ENCODE data around the gene JUN. TPM values are rescaled to one million over a fixed set of nuclear protein-coding genes. Genes with fewer than 3 reads are reported as not detected.

Gene JUN
- polyA plus RNA-seq, 3 donors from 2014 or later = 18.7 to 58.4 (median 18.9) TPM

DNA sequence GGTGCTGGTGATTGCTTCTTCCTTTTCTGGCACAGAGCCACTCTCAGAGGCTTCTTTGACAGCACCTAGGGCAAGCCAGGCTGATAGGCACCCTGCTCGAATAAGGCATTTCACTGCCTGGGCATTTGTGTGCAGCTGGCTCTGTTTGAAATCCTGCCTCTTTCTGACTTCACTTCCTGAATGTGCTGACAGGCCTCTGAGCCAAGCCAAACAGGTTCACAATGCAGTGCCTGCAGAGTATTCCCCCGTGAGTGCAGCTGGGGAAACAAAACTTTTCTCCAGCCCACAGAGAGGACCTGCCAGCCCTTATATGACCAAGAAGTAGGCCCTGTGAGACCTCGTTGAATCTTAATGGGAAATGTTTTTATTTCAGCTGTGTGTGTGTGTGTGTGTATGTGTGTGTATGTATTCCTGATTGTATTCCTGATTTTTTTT lies 10.4 kb downstream of the JUN start:
- no peaks in the 10 kb centered on the region for H3K9me3 Mint-ChIP-seq
- no peaks in the 10 kb centered on the region for H3K36me3 Mint-ChIP-seq
- no peak overlapping the region for H3K4me3 Mint-ChIP-seq
- H3K4me1 Mint-ChIP-seq = peaks cover 10 to 12% of the 10 kb centered on the region in 2 donors
- no peak for DNase-seq
- peaks cover 0 to 3% (median 2%) of the 10 kb centered on the region in 3 donors for H3K27me3 Mint-ChIP-seq (ENCODE audit: low read depth in 3 of 3)
- no peak overlapping the region for H3K27ac Mint-ChIP-seq

DNA sequence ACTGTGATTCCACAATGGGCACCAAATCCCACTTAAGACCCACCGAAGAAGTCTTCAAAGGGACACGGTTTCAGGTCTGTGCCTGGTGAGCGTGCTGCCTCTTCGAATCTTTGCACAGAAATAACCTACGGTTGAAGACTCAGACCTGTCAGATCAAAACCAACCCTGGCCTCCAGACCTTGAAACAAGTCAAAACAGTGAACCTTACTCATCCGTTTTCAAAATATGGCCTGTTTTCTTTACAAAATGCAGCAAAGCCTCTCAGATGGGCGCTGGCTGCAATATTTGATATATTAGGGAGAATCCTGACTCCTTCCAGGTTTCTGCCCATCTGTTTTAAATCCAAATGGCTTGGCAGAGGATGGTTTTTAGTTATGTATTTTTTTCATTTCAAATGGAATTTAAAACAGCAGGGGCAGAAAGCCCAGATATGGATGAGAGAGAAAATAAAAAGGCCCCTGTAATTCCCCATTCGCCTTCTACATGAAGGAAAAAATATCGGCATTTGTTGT lies 14.0 kb downstream of the JUN start:
- Mint-ChIP-seq H3K4me3 (no peak overlapping the region), H3K4me1 (peaks cover 10 to 12% of the 10 kb centered on the region in 2 donors), H3K27ac (no peak overlapping the region), H3K27me3 (ENCODE audit: low read depth in 3 of 3) (peaks cover 0 to 2% (median 2%) of the 10 kb centered on the region in 3 donors), H3K9me3 (no peaks in the 10 kb centered on the region), H3K36me3 (no peaks in the 10 kb centered on the region)
- DNase-seq = no peak

DNA sequence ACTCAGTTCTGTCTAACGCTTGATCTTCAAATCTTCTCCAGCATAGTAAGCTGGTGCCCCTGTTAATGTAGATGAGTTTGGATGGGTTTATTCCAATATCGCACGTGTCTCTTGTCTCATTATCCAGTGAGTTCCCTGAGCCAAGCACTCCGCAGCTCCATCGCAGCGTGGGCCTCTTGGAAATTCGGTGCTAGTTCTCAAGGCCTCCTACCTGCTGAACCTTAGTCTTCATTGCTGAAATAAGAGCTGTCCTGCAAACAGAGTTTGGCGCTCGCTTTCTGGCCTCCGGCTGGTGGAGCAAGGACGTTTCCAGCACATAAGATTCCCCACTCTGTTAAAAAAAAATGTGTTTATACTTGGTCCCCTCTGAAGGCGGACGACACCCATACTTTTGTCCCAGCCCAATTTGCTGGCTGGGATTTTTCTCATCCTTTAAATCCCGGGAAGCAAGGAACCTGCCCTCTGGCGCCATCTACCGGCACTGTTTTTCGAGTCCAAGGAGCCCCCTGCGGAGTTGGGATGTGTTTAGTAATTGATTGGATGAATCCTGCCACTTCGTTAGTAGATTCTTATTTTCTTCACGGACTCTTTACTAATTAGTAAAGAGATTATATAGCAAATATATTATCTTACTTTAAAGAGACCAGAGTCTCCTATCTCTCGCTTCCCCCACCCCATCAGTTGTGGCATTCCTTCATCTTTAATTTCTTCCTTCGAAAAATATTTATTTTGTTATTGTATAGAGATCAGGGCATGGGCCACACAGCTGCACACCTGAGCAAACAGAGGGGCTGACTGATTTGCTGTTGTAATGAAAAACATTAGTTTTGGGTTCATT lies 14.7 kb downstream of the JUN start:
- peak; percentile 41 to 46 (median 42) for DNase-seq
- peaks cover 0 to 4% (median 0%) of the 10 kb centered on the region in 3 donors for H3K36me3 Mint-ChIP-seq
- H3K4me3 Mint-ChIP-seq = no peak overlapping the region
- H3K9me3 Mint-ChIP-seq = no peaks in the 10 kb centered on the region
- H3K27ac Mint-ChIP-seq = peak overlapping the region in 1 of 6 donors; percentile 35
- peaks cover 10 to 12% of the 10 kb centered on the region in 2 donors for H3K4me1 Mint-ChIP-seq
- H3K27me3 Mint-ChIP-seq (ENCODE audit: low read depth in 3 of 3) = peaks cover 0 to 2% (median 0%) of the 10 kb centered on the region in 3 donors

DNA sequence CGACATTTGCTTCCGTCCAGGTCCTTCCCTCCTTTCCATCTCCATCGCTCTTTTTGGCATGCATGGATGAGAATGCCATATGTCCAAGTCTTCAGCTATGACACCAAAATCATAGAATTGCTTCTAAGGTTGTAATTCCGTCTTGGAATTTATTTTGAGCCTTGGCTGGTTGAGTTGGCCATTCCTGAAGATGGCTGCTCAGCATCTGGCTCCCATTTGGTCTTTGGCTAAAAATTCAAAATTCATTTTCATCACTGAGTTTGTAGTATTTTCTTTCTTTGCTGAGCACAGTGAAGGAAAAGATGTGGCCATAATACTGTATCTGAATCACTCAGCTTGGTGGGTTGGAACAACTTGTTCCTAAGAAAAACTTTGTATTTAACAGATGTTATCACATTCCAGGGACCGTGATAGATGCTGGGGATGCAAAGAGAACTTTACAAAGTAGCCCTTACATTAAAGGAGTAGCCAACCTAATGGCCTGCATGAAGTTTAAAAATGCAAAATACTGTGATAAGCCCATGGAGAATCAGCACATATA lies 15.6 kb downstream of the JUN start:
- H3K9me3 Mint-ChIP-seq = no peaks in the 10 kb centered on the region
- peaks cover 0 to 4% (median 2%) of the 10 kb centered on the region in 3 donors for H3K27me3 Mint-ChIP-seq (ENCODE audit: low read depth in 3 of 3)
- H3K27ac Mint-ChIP-seq = no peak overlapping the region
- H3K36me3 Mint-ChIP-seq = peaks cover 0 to 4% (median 0%) of the 10 kb centered on the region in 3 donors
- no peak overlapping the region for H3K4me3 Mint-ChIP-seq
- H3K4me1 Mint-ChIP-seq = peaks cover 9 to 15% of the 10 kb centered on the region in 2 donors
- DNase-seq = no peak

DNA sequence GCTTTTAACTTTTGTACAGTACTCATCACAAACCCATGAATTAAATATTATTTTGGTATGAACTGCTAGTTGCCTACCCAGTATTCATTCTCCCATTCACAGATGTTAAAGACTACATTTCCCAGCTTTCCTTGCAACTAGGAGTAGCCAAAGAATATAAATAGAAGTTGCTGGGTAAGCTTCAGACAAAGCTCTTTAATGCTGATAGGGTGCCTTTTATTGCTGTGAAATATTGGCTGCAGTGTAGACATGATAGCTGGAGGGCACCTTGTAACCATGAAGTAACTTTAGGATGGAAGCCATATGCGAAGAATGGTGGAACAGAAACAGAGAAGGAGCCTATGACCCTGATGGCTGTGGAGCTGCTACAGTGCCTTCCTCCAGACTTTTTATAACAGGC lies 16.7 kb downstream of the JUN start:
- H3K4me3 Mint-ChIP-seq = no peak overlapping the region
- H3K27ac Mint-ChIP-seq = no peak overlapping the region
- DNase-seq = no peak
- H3K36me3 Mint-ChIP-seq = peaks cover 0 to 6% (median 4%) of the 10 kb centered on the region in 3 donors
- peaks cover 11 to 17% of the 10 kb centered on the region in 2 donors for H3K4me1 Mint-ChIP-seq
- peaks cover 0 to 7% (median 2%) of the 10 kb centered on the region in 3 donors for H3K27me3 Mint-ChIP-seq (ENCODE audit: low read depth in 3 of 3)
- peaks cover 0 to 2% (median 0%) of the 10 kb centered on the region in 6 donors for H3K9me3 Mint-ChIP-seq

DNA sequence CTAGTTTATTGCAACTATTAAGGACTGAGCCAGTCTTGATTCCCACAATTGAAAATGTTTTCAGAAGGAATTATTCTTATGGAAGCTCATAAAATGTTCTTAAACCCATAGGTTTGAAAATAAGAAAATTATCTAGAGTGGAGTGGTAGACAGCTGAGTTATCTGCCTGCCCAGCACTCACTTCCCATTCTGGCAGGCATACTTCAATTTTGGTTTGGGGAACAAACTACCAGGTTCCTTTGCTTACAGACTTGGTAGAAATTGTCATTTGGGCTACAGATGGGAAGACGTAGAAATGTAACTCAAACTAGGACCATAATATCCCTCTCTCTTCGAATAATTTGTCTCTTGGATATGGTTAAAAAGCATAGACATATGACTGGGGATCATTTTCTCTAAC lies 18.4 kb downstream of the JUN start:
- Mint-ChIP-seq H3K4me1 (peaks cover 14 to 23% of the 10 kb centered on the region in 2 donors), H3K9me3 (peaks cover 0 to 3% (median 0%) of the 10 kb centered on the region in 6 donors), H3K27ac (no peak overlapping the region), H3K4me3 (no peak overlapping the region), H3K36me3 (peaks cover 0 to 6% (median 4%) of the 10 kb centered on the region in 3 donors), H3K27me3 (ENCODE audit: low read depth in 3 of 3) (peaks cover 0 to 12% (median 2%) of the 10 kb centered on the region in 3 donors)
- no peak for DNase-seq

DNA sequence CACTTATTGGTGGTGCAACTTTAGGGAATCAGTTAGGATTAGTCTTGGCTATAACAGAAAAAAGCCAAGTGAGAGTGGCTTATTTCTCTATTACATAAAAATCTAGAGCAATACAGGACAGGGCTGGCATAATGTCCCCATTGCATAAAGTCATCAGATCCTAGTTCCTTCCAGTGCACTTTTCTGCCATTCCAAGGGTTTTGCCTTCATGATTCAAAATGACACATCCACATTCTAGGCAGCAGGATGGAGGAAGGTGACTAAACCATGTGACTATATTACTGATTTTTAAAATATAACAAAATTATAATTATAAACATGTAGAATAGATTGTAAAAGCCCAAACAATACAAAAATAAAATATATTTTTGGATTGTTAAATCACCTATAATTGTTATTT lies 18.8 kb downstream of the JUN start:
- Mint-ChIP-seq H3K36me3 (peaks cover 0 to 6% (median 4%) of the 10 kb centered on the region in 3 donors), H3K9me3 (peaks cover 0 to 3% (median 0%) of the 10 kb centered on the region in 6 donors), H3K4me3 (no peak overlapping the region), H3K4me1 (peaks cover 14 to 25% of the 10 kb centered on the region in 2 donors), H3K27ac (no peak overlapping the region), H3K27me3 (ENCODE audit: low read depth in 3 of 3) (peaks cover 0 to 12% (median 2%) of the 10 kb centered on the region in 3 donors)
- DNase-seq = no peak

DNA sequence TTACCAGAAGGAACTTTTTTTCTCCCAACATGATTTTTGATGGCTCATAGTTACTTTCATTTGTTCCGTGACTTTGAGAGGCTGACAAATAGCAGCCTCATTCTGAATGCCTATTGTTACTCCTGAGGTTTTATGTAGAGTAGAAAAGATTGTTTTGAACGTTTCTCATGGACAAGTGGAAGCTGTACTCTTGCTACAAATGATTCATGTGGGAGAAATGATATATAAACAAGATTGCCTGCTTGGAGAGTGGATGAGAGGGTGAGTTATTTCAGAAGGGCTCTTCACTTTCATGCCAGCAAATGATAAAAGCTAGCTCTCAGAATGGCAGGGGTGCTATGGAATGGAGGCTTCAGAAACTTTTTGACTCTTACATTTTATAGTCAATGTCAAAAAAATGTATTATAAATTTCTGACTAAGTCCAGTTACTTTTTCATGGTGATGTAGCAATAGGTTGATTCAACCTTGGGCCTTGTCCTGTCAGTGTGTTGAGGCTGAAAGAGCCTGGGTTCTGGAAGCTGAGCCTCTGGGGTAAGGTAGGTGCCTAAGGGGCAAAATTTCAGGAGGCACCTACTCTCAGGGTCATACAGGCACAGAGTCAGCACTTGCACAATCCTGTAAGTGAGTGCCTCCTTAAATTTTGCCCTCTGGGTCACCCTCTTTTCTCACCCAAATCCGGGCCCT lies 19.4 kb downstream of the JUN start:
- peaks cover 18 to 27% of the 10 kb centered on the region in 2 donors for H3K4me1 Mint-ChIP-seq
- H3K9me3 Mint-ChIP-seq = peaks cover 0 to 3% (median 0%) of the 10 kb centered on the region in 6 donors
- H3K27ac Mint-ChIP-seq = peak overlapping the region in 2 of 6 donors; percentile 25 to 40
- DNase-seq = no peak
- H3K27me3 Mint-ChIP-seq (ENCODE audit: low read depth in 3 of 3) = peaks cover 0 to 12% (median 2%) of the 10 kb centered on the region in 3 donors
- H3K4me3 Mint-ChIP-seq = no peak overlapping the region
- H3K36me3 Mint-ChIP-seq = peaks cover 0 to 6% (median 4%) of the 10 kb centered on the region in 3 donors

DNA sequence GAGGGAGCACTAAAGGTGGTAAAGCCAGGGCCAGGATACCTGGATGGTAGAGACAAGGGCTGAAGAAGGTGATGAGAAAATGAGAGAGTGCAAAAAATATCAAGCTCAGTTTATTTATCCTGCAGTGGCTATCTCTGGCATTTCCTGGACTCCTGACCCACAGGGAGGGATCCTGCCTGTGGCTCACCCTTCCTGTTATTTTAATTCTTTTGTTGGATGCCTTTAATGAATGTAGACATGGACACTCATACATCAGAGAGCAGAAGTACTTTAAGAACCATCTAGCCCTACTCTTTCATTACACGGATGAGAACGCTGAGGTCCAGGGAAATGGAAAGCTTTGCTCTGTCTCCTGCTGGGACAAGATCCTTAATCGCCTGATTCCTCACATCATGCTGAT lies 20.6 kb downstream of the JUN start:
- Mint-ChIP-seq H3K4me3 (no peak overlapping the region), H3K27me3 (ENCODE audit: low read depth in 3 of 3) (peaks cover 0 to 12% (median 2%) of the 10 kb centered on the region in 3 donors), H3K4me1 (peaks cover 23 to 33% of the 10 kb centered on the region in 2 donors), H3K36me3 (peaks cover 0 to 6% (median 4%) of the 10 kb centered on the region in 3 donors), H3K27ac (peak overlapping the region in 1 of 6 donors; percentile 32), H3K9me3 (peaks cover 0 to 3% (median 0%) of the 10 kb centered on the region in 6 donors)
- DNase-seq = no peak

DNA sequence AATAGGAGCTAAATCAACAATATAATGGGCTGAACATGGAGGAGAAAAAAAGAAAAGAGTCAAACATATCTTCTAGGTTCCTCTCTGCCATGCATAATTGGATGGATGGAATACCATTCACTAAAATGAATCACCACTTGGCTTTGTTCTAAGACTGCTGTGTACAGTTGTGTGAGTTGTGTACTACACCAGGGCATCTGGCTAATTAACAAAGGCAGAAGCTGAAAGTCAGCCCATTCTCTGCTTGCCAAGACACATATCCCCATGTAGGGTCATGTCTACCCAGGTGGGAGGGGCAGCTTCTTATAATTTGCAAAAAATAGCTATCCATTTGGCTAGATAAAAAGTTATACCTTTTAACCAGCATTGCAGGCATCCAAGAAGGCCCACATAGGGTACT lies 21.0 kb downstream of the JUN start:
- Mint-ChIP-seq H3K9me3 (peaks cover 0 to 3% (median 0%) of the 10 kb centered on the region in 6 donors), H3K36me3 (peaks cover 0 to 6% (median 4%) of the 10 kb centered on the region in 3 donors), H3K27me3 (ENCODE audit: low read depth in 3 of 3) (peaks cover 0 to 12% (median 2%) of the 10 kb centered on the region in 3 donors), H3K4me1 (peaks cover 26 to 37% of the 10 kb centered on the region in 2 donors), H3K4me3 (no peak overlapping the region), H3K27ac (peak overlapping the region in 1 of 6 donors; percentile 5)
- no peak for DNase-seq

DNA sequence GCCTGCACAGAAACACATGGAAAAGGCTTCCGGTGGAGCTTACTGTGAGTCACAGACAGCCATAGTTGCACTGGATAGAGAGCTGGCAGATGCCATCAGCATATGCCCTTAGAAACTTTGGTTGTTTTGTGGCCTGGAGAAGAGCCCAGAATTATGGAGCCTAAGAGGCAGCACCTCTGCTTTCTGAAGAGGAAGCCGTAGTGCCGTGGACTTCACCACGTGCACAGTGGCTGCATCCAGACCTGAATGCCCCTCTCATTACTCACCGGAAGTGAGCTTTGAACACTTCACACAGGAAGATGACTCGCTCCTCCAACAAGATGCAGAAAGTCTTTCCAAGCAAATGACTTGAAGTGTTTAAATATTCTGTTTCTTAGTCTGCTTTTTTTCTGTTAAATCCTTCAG lies 28.4 kb downstream of the JUN start:
- peaks cover 0 to 8% (median 3%) of the 10 kb centered on the region in 3 donors for H3K27me3 Mint-ChIP-seq (ENCODE audit: low read depth in 3 of 3)
- peak overlapping the region; percentile 89 to 96 (median 94) for H3K27ac Mint-ChIP-seq
- peak overlapping the region; percentile 77 to 92 (median 84) for H3K4me3 Mint-ChIP-seq
- peak; percentile 74 to 78 (median 76) for DNase-seq
- H3K4me1 Mint-ChIP-seq = peaks cover 94 to 97% of the 10 kb centered on the region in 2 donors
- H3K36me3 Mint-ChIP-seq = no peaks in the 10 kb centered on the region
- no peaks in the 10 kb centered on the region for H3K9me3 Mint-ChIP-seq

DNA sequence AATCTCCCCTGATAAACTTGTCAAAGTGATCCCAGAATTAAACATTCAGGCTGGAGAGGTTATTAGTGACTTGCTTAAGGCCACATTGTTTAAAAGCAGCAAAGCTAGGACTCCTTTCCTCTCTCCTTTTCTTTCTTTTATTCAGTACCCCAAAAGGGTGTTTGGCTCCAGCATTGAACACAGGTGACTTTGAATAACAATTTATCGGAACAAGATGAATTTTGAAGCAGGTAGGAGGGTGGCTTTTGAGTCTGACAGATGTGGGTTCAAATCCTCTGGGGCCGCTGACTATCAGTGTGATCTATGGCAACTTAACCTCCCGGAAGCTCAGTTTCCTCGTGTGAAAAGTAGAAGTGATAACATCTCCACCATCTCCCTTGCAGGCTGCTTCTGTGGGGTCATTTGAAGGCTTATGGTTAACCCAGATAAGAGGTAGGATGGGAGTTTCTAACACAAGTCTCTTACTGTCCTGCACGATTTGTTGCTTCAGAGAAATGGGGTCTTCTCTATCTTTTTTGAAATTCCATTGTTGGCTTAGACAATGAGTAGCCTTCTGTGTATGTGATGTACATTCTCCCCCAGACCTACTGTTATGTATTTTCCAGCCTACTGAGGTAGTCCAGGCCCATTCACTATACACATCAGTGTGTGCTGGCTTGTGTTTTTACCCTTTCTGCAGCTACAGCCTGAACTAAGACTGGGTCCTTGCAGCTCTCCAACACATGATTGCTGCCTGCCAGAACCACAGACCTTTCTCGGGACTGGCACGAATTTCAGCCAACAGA lies 29.0 kb downstream of the JUN start:
- peaks cover 99 to 100% of the 10 kb centered on the region in 2 donors for H3K4me1 Mint-ChIP-seq
- H3K27me3 Mint-ChIP-seq (ENCODE audit: low read depth in 3 of 3) = peaks cover 0 to 8% (median 3%) of the 10 kb centered on the region in 3 donors
- H3K4me3 Mint-ChIP-seq = peak overlapping the region; percentile 77 to 92 (median 84)
- H3K9me3 Mint-ChIP-seq = no peaks in the 10 kb centered on the region
- peak overlapping the region; percentile 89 to 96 (median 94) for H3K27ac Mint-ChIP-seq
- H3K36me3 Mint-ChIP-seq = no peaks in the 10 kb centered on the region
- DNase-seq = peak; percentile 76 to 78 (median 77)

All from immature natural killer cell (primary cell).